Measurements from ENCODE around the gene DPF3. TPM values are rescaled to one million over a fixed set of nuclear protein-coding genes. Genes with fewer than 3 reads are reported as not detected.

Gene DPF3
- total RNA-seq, 1 donor from 2014 or later, result 3.0 TPM

DNA sequence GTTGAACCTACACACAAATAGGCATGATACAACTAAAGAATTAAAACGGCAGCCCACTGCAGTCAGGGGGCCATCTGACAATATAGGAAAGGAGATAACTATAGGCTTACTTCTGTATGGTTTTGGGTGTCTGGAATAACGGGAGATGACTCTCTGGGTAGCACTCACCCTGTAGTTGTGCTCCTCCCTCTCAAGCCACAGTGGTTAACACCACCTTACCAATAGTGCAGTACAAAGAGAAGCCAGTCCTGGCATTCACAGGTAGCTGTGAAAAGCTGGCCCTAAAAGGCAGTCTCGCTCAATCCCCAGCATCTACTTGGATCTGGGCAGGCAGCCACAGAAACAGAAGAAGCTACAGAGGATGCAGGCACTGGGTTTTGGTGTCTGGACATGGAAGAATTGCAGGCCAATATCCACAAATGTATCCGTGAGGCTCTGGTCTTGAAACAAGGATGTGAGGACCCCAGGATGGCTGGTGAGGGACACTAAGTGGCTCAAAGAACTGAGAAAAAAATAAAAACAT lies 93.0 kb downstream of the DPF3 start:
- peaks cover 6% of the 10 kb centered on the region for H3K4me1 Mint-ChIP-seq (ENCODE audit: unreplicated experiment)
- H3K36me3 Mint-ChIP-seq (ENCODE audit: low read depth, unreplicated experiment), result peaks cover 9% of the 10 kb centered on the region
- no peak overlapping the region for H3K4me3 Mint-ChIP-seq (ENCODE audit: unreplicated experiment)
- no peak overlapping the region for H3K27ac Mint-ChIP-seq (ENCODE audit: unreplicated experiment)
- DNase-seq (ENCODE audit: low spot score), result no peak
- TF ChIP-seq, protein P1, sequence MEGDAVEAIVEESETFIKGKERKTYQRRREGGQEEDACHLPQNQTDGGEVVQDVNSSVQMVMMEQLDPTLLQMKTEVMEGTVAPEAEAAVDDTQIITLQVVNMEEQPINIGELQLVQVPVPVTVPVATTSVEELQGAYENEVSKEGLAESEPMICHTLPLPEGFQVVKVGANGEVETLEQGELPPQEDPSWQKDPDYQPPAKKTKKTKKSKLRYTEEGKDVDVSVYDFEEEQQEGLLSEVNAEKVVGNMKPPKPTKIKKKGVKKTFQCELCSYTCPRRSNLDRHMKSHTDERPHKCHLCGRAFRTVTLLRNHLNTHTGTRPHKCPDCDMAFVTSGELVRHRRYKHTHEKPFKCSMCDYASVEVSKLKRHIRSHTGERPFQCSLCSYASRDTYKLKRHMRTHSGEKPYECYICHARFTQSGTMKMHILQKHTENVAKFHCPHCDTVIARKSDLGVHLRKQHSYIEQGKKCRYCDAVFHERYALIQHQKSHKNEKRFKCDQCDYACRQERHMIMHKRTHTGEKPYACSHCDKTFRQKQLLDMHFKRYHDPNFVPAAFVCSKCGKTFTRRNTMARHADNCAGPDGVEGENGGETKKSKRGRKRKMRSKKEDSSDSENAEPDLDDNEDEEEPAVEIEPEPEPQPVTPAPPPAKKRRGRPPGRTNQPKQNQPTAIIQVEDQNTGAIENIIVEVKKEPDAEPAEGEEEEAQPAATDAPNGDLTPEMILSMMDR (IDR thresholded peaks at IDR 0.05; ENCODE audit: unreplicated experiment), result no peak
- no peaks in the 10 kb centered on the region for H3K9me3 Mint-ChIP-seq (ENCODE audit: unreplicated experiment)
- H3K27me3 Mint-ChIP-seq (ENCODE audit: unreplicated experiment), result peaks cover 5% of the 10 kb centered on the region

DNA sequence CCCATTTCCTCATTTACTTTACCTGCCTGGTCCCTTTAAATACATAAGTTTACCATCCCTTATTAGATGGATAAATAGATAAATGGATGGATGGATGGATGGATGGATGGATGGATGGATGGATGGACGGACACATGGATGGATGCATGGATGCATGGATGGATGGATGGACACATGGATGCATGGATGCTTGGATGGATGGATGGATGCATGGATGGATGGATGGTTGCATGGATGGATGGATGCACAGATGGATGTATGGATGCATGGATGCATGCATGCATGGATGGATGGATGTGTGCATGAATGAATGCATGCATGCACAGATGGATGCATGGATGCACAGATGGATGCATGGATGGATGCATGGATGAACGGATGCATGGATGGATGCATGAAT lies 93.6 kb downstream of the DPF3 start:
- Mint-ChIP-seq H3K27me3 (ENCODE audit: unreplicated experiment) (peaks cover 5% of the 10 kb centered on the region), H3K4me3 (ENCODE audit: unreplicated experiment) (no peak overlapping the region), H3K4me1 (ENCODE audit: unreplicated experiment) (peaks cover 6% of the 10 kb centered on the region), H3K36me3 (ENCODE audit: low read depth, unreplicated experiment) (peaks cover 9% of the 10 kb centered on the region), H3K27ac (ENCODE audit: unreplicated experiment) (no peak overlapping the region), H3K9me3 (ENCODE audit: unreplicated experiment) (no peaks in the 10 kb centered on the region)
- TF ChIP-seq, protein P1 (IDR thresholded peaks at IDR 0.05; ENCODE audit: unreplicated experiment), result no peak
- no peak for DNase-seq (ENCODE audit: low spot score)

DNA sequence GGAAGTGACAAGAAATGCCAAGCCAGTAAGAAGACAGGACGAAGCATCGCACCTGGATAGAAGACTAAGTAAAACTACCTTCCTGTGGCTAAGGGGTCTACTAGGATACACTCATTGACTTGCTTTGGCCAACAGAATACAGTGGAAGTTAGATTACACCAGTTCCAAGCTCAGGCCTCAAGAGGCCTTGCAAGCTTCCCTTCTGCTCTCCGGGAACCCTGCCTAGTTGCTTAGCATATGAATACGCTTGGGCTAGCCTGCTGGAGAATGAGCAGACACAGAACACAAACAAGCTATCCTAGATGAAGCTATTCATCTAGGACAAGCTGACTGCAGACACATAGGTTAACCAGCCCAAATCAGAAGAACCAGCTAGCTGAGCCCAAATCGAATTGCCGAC lies 97.0 kb downstream of the DPF3 start:
- Mint-ChIP-seq H3K4me3 (ENCODE audit: unreplicated experiment) (no peak overlapping the region), H3K4me1 (ENCODE audit: unreplicated experiment) (peaks cover 4% of the 10 kb centered on the region), H3K36me3 (ENCODE audit: low read depth, unreplicated experiment) (peaks cover 9% of the 10 kb centered on the region), H3K27me3 (ENCODE audit: unreplicated experiment) (peaks cover 9% of the 10 kb centered on the region), H3K27ac (ENCODE audit: unreplicated experiment) (no peak overlapping the region), H3K9me3 (ENCODE audit: unreplicated experiment) (no peaks in the 10 kb centered on the region)
- TF ChIP-seq, protein P1 (IDR thresholded peaks at IDR 0.05; ENCODE audit: unreplicated experiment), result no peak
- no peak for DNase-seq (ENCODE audit: low spot score)

DNA sequence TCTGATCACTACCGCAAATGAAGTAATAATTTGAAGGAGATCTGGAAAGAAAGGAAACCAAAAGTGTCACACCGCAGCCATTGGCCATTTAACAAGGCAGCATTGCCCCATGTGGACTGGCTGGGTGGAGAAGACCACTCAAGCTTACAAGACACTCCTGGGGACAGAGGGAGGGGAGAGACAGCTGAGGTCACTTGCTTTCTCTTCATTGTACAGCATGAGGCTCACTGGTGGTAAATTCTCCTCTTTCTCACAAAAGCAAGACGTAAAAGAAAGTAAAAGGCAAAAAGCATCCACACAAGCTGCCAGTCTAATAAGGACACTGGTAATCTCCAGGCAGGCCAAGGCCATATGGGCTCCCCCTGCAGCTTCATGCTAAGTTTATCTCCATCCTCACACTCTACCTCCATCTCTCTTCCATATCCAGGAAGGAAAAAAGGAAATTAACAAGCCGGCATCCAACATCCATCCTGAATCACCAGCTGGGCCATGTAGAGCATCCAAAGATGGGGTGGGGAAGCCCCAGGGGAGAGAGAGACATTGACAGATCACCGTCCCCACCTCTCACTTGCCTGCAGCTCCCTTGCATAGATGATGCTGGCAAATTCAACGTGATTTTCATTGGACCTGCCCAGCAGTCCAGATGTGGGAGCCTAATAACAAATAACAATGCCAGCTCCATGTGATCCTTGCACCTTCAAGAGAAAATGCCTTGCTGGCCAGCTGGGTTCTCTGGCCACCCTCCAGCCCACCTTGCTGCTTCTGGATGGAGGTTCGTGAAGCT lies 100.6 kb downstream of the DPF3 start:
- H3K27me3 Mint-ChIP-seq (ENCODE audit: unreplicated experiment), result peaks cover 5% of the 10 kb centered on the region
- TF ChIP-seq, protein P1 (IDR thresholded peaks at IDR 0.05; ENCODE audit: unreplicated experiment), result no peak
- H3K4me1 Mint-ChIP-seq (ENCODE audit: unreplicated experiment), result peaks cover 6% of the 10 kb centered on the region
- H3K36me3 Mint-ChIP-seq (ENCODE audit: low read depth, unreplicated experiment), result peaks cover 3% of the 10 kb centered on the region
- DNase-seq (ENCODE audit: low spot score), result no peak
- H3K9me3 Mint-ChIP-seq (ENCODE audit: unreplicated experiment), result no peaks in the 10 kb centered on the region
- no peak overlapping the region for H3K27ac Mint-ChIP-seq (ENCODE audit: unreplicated experiment)
- H3K4me3 Mint-ChIP-seq (ENCODE audit: unreplicated experiment), result no peak overlapping the region

All from endothelial cell (in vitro differentiated cells).